Mesenchymal stem cell (in vitro differentiated cells and primary cell): ENCODE results near the gene CENPP.

ENCODE experiments used
- DNase-seq: peaks from one replicate; pipeline ENCODE4 v3.0.0-alpha.2; 2013
- H2AFZ ChIP-seq: one replicate; pipeline ENCODE4 v1.6.1; 2013; ENCODE audit warnings: low read depth, mild to moderate bottlenecking, control low read depth, inconsistent platforms, low read length, moderate library complexity
- H2AK5ac ChIP-seq: 2 replicates; pipeline ENCODE4 v1.6.1; 2013; ENCODE audit warnings: low read length, moderate library complexity, mild to moderate bottlenecking, inconsistent platforms; ENCODE audit not compliant: severe bottlenecking
- H2BK120ac ChIP-seq: one replicate; pipeline ENCODE4 v1.6.1; 2013; ENCODE audit warnings: low read depth, mild to moderate bottlenecking, inconsistent platforms, low read length, moderate library complexity
- H2BK12ac ChIP-seq, 2 experiments: one replicate each; pipeline ENCODE4 v1.6.1; 2013; ENCODE audit warnings: inconsistent platforms in 2 of 2, low read length in 2 of 2, mild to moderate bottlenecking in 2 of 2, moderate library complexity in 2 of 2, control low read depth in 1 of 2
- H2BK15ac ChIP-seq: one replicate; pipeline ENCODE4 v1.6.1; 2013; ENCODE audit warnings: mild to moderate bottlenecking, low read depth, inconsistent platforms; ENCODE audit not compliant: poor library complexity, severe bottlenecking
- H2BK5ac ChIP-seq: 2 replicates; pipeline ENCODE4 v1.6.1; 2013; ENCODE audit warnings: low read depth, mild to moderate bottlenecking, low read length, control low read depth, inconsistent platforms; ENCODE audit not compliant: poor library complexity, severe bottlenecking
- H3K14ac ChIP-seq, 2 experiments: one replicate each; pipeline ENCODE4 v1.6.1; 2013; ENCODE audit warnings: inconsistent platforms in 2 of 2, low read length in 2 of 2, control low read depth in 1 of 2, mild to moderate bottlenecking in 1 of 2, moderate library complexity in 1 of 2
- H3K18ac ChIP-seq, 2 experiments: one replicate each; pipeline ENCODE4 v1.6.1; 2013; ENCODE audit warnings: inconsistent platforms in 2 of 2, low read length in 2 of 2, control low read depth in 1 of 2, low read depth in 1 of 2, mild to moderate bottlenecking in 1 of 2
- H3K23ac ChIP-seq, 2 experiments: one replicate each; pipeline ENCODE4 v1.6.1; 2013; ENCODE audit warnings: inconsistent platforms in 2 of 2, low read length in 2 of 2, mild to moderate bottlenecking in 2 of 2, moderate library complexity in 2 of 2, control low read depth in 1 of 2
- H3K27ac ChIP-seq: 2 replicates; pipeline ENCODE4 v1.5.1; 2013; ENCODE audit warnings: mild to moderate bottlenecking, moderate library complexity, low read length, control low read depth, inconsistent platforms; ENCODE audit not compliant: poor library complexity, severe bottlenecking
- H3K27me3 ChIP-seq, 2 experiments: 2 replicates each; pipeline versions ENCODE4 v1.6.1 to v1.7.0; 2013; ENCODE audit warnings: low read length in 2 of 2, mild to moderate bottlenecking in 2 of 2, moderate library complexity in 2 of 2, control low read depth in 1 of 2, inconsistent platforms in 1 of 2; ENCODE audit not compliant: control insufficient read depth in 1 of 2, insufficient read depth in 1 of 2
- H3K36me3 ChIP-seq, 2 experiments: 2 replicates each; pipeline versions ENCODE4 v1.6.1 to v1.7.0; 2013; ENCODE audit warnings: low read length in 2 of 2, control low read depth in 1 of 2, inconsistent platforms in 1 of 2, low read depth in 1 of 2, mild to moderate bottlenecking in 1 of 2; ENCODE audit not compliant: insufficient read depth in 2 of 2, control insufficient read depth in 1 of 2
- H3K4ac ChIP-seq, 2 experiments: one replicate each; pipeline ENCODE4 v1.6.1; 2013; ENCODE audit warnings: inconsistent platforms in 2 of 2, low read length in 2 of 2, mild to moderate bottlenecking in 2 of 2, moderate library complexity in 2 of 2, control low read depth in 1 of 2, low read depth in 1 of 2
- H3K4me1 ChIP-seq: 2 replicates; pipeline ENCODE4 v1.6.1; 2013; ENCODE audit warnings: low read depth, low read length, control low read depth; ENCODE audit not compliant: control insufficient read depth, insufficient read depth
- H3K4me2 ChIP-seq: 2 replicates; pipeline ENCODE4 v1.6.1; 2013; ENCODE audit warnings: low read length, mild to moderate bottlenecking, inconsistent platforms; ENCODE audit not compliant: poor library complexity, severe bottlenecking
- H3K4me3 ChIP-seq, 2 experiments: 2 replicates each; pipeline versions ENCODE4 v1.5.1 to v1.7.0; 2013; ENCODE audit warnings: low read length in 2 of 2, mild to moderate bottlenecking in 2 of 2, control low read depth in 1 of 2, low read depth in 1 of 2; ENCODE audit not compliant: insufficient read depth in 1 of 2
- H3K79me1 ChIP-seq: replicated peaks from 2 replicates; pipeline ENCODE4 v1.6.1; 2013; ENCODE audit warnings: mild to moderate bottlenecking, control low read depth, low read length, inconsistent platforms; ENCODE audit not compliant: poor library complexity, severe bottlenecking
- H3K9ac ChIP-seq: 2 replicates; pipeline ENCODE4 v1.7.0; 2013; ENCODE audit warnings: mild to moderate bottlenecking, low read length, moderate library complexity
- H3K9me3 ChIP-seq: 2 replicates; pipeline ENCODE4 v1.7.0; 2013; ENCODE audit warnings: mild to moderate bottlenecking, low read length; ENCODE audit not compliant: control insufficient read depth
- H4K8ac ChIP-seq: one replicate; pipeline ENCODE4 v1.6.1; 2013; ENCODE audit warnings: inconsistent platforms, mild to moderate bottlenecking, low read length, moderate library complexity
- H4K91ac ChIP-seq: one replicate; pipeline ENCODE4 v1.6.1; 2013; ENCODE audit warnings: mild to moderate bottlenecking, low read length, inconsistent platforms
- WGBS: methylation state at CpG from one replicate; pipeline ENCODE4 v1.1.7; 2013; ENCODE audit warnings: mixed read lengths; 5-methylcytosine and 5-hydroxymethylcytosine counted together

CENPP gene

GRCh38 chr9:92507496-92507895 lies 181.7 kb downstream of the CENPP start:
- 56% methylated on average over 4 of the region's 4 CpGs for WGBS
- Histone ChIP-seq H3K27ac (no peak overlapping the region), H3K23ac (no peak overlapping the region), H3K4ac (no peak overlapping the region), H4K8ac (peak overlapping the region; percentile 67), H2BK12ac (no peak overlapping the region), H3K14ac (no peak overlapping the region), H3K4me1 (peaks cover 1% of the 10 kb centered on the region), H4K91ac (no peak overlapping the region), H3K36me3 (no peaks in the 10 kb centered on the region), H3K27me3 (no peaks in the 10 kb centered on the region), H3K9ac (peak overlapping the region; percentile 91), H3K18ac (no peak overlapping the region), H3K9me3 (no peaks in the 10 kb centered on the region), H2AFZ (no peak overlapping the region), H3K4me2 (no peak overlapping the region), H2BK15ac (no peak overlapping the region), H2BK5ac (no peak overlapping the region), H3K79me1 (no peaks in the 10 kb centered on the region), H3K4me3 (peak overlapping the region in 1 of 2 experiments; percentile 13), H2AK5ac (no peak overlapping the region), H2BK120ac (no peak overlapping the region)
- DNase-seq: no peak

GRCh38 chr9:92508018-92508820 lies 182.5 kb downstream of the CENPP start:
- no peak overlapping the region for H3K14ac ChIP-seq
- H3K27me3 ChIP-seq: no peaks in the 10 kb centered on the region
- no peak overlapping the region for H2BK12ac ChIP-seq
- 89% methylated on average over 9 of the region's 10 CpGs for WGBS
- no peaks in the 10 kb centered on the region for H3K9me3 ChIP-seq
- no peak overlapping the region for H3K23ac ChIP-seq
- H3K4me3 ChIP-seq: peak overlapping the region in 1 of 2 experiments; percentile 13
- H2BK5ac ChIP-seq: no peak overlapping the region
- no peak overlapping the region for H2AFZ ChIP-seq
- H3K36me3 ChIP-seq: no peaks in the 10 kb centered on the region
- peaks cover 6% of the 10 kb centered on the region for H3K4me1 ChIP-seq
- H4K8ac ChIP-seq: peak overlapping the region; percentile 27
- H3K9ac ChIP-seq: peak overlapping the region; percentile 91
- H3K27ac ChIP-seq: no peak overlapping the region
- H2BK15ac ChIP-seq: no peak overlapping the region
- peak overlapping the region; percentile 45 for H4K91ac ChIP-seq
- no peak overlapping the region for H3K4ac ChIP-seq
- no peak overlapping the region for H3K18ac ChIP-seq
- H2AK5ac ChIP-seq: no peak overlapping the region
- H3K4me2 ChIP-seq: no peak overlapping the region
- no peak for DNase-seq
- no peaks in the 10 kb centered on the region for H3K79me1 ChIP-seq
- no peak overlapping the region for H2BK120ac ChIP-seq

- Histone ChIP-seq H3K9me3 (no peaks in the 10 kb centered on the region), H4K8ac (no peak overlapping the region), H4K91ac (no peak overlapping the region), H3K9ac (no peak overlapping the region), H3K4me3 (no peak overlapping the region), H3K27me3 (no peaks in the 10 kb centered on the region), H2BK5ac (no peak overlapping the region), H3K79me1 (no peaks in the 10 kb centered on the region), H3K18ac (no peak overlapping the region), H3K36me3 (no peaks in the 10 kb centered on the region), H2BK12ac (no peak overlapping the region), H2AK5ac (no peak overlapping the region), H3K27ac (no peak overlapping the region), H2AFZ (no peak overlapping the region), H3K4me1 (peaks cover 6% of the 10 kb centered on the region), H3K4me2 (no peak overlapping the region), H3K14ac (no peak overlapping the region), H3K23ac (no peak overlapping the region), H3K4ac (no peak overlapping the region), H2BK120ac (no peak overlapping the region), H2BK15ac (no peak overlapping the region)
- WGBS: 95% methylated on average over 4 of the region's 5 CpGs
- no peak for DNase-seq
These were observed 183.3 kb downstream of the CENPP start for GRCh38 chr9:92509050-92509449.

GRCh38 chr9:92510747-92511146 lies 185.0 kb downstream of the CENPP start:
- H2BK120ac ChIP-seq: no peak overlapping the region
- H3K36me3 ChIP-seq: peaks cover 0 to 3% of the 10 kb centered on the region in 2 experiments
- H3K4ac ChIP-seq: no peak overlapping the region
- no peak overlapping the region for H2BK12ac ChIP-seq
- H3K9ac ChIP-seq: no peak overlapping the region
- H3K4me3 ChIP-seq: no peak overlapping the region
- no peak overlapping the region for H2BK15ac ChIP-seq
- H3K27ac ChIP-seq: no peak overlapping the region
- DNase-seq: no peak
- no peak overlapping the region for H3K4me2 ChIP-seq
- H2AK5ac ChIP-seq: no peak overlapping the region
- H3K27me3 ChIP-seq: no peaks in the 10 kb centered on the region
- no peak overlapping the region for H3K14ac ChIP-seq
- H3K79me1 ChIP-seq: no peaks in the 10 kb centered on the region
- H3K4me1 ChIP-seq: peaks cover 6% of the 10 kb centered on the region
- no peak overlapping the region for H4K91ac ChIP-seq
- H2AFZ ChIP-seq: no peak overlapping the region
- no peak overlapping the region for H3K18ac ChIP-seq
- no peak overlapping the region for H2BK5ac ChIP-seq
- H3K9me3 ChIP-seq: no peaks in the 10 kb centered on the region
- no peak overlapping the region for H3K23ac ChIP-seq
- no peak overlapping the region for H4K8ac ChIP-seq
